ENCODE measurements around the gene SLC38A6.

The SLC38A6 gene

GRCh38 chr14:60981633-60982455 lies 799 bp downstream of the SLC38A6 start:
- DNase-seq = no peak

GRCh38 chr14:60984196-60984595 lies 3.2 kb downstream of the SLC38A6 start:
- no peak for DNase-seq

- DNase-seq = no peak
Observed at GRCh38 chr14:60986500-60986899, 5.5 kb downstream of the SLC38A6 start.

- no peak for DNase-seq
Observed at GRCh38 chr14:60989599-60989998, 8.6 kb downstream of the SLC38A6 start.

- DNase-seq = no peak
Observed at GRCh38 chr14:60998617-60999016, 17.6 kb downstream of the SLC38A6 start.

GRCh38 chr14:60999536-60999935 lies 18.5 kb downstream of the SLC38A6 start:
- no peak for DNase-seq

GRCh38 chr14:61003571-61003970 lies 22.5 kb downstream of the SLC38A6 start:
- no peak for DNase-seq

GRCh38 chr14:61019537-61019936 lies 38.5 kb downstream of the SLC38A6 start:
- DNase-seq = no peak

- DNase-seq = no peak
Observed at GRCh38 chr14:61025251-61026223, 44.5 kb downstream of the SLC38A6 start.

- DNase-seq = no peak
Observed at GRCh38 chr14:61026526-61026925, 45.5 kb downstream of the SLC38A6 start.

- no peak for DNase-seq
Observed at GRCh38 chr14:61031026-61031425, 50.0 kb downstream of the SLC38A6 start.

GRCh38 chr14:61033054-61033453 lies 52.0 kb downstream of the SLC38A6 start:
- DNase-seq = no peak

GRCh38 chr14:61033855-61034254 lies 52.8 kb downstream of the SLC38A6 start:
- no peak for DNase-seq

- DNase-seq = no peak
Observed at GRCh38 chr14:61034416-61035120, 53.5 kb downstream of the SLC38A6 start.

- DNase-seq = no peak
Observed at GRCh38 chr14:61037215-61037614, 56.2 kb downstream of the SLC38A6 start.

GRCh38 chr14:61041704-61042103 lies 60.7 kb downstream of the SLC38A6 start:
- DNase-seq = no peak

GRCh38 chr14:61042220-61042619 lies 61.2 kb downstream of the SLC38A6 start:
- no peak for DNase-seq

GRCh38 chr14:61043506-61043905 lies 62.5 kb downstream of the SLC38A6 start:
- no peak for DNase-seq

GRCh38 chr14:61047021-61047420 lies 66.0 kb downstream of the SLC38A6 start:
- DNase-seq = no peak

- DNase-seq = no peak
Observed at GRCh38 chr14:61048640-61049039, 67.6 kb downstream of the SLC38A6 start.

GRCh38 chr14:61050417-61050816 lies 69.4 kb downstream of the SLC38A6 start:
- DNase-seq = no peak

- DNase-seq = no peak
Observed at GRCh38 chr14:61051051-61051450, 70.0 kb downstream of the SLC38A6 start.

- DNase-seq = no peak
Observed at GRCh38 chr14:61051621-61052020, 70.6 kb downstream of the SLC38A6 start.

Data from GOT3 (cell line).